Liver (tissue), 9 donors: ENCODE results near the gene BSND. TPM values are rescaled to one million over a fixed set of nuclear protein-coding genes. Genes with fewer than 3 reads are reported as not detected.
A peak's percentile ranks its signal among the peaks of the same experiment; 100 is the strongest.

Experiments used
- DNase-seq: peaks from one replicate; pipeline ENCODE4 v3.0.0-alpha.2; 2017; ENCODE audit warnings: low spot score
- H3K27ac ChIP-seq, 2 donors: one replicate each; pipeline ENCODE4 v1.7.0; 2013; ENCODE audit warnings: inconsistent platforms in 2 of 2, low read length in 2 of 2, control low read depth in 1 of 2, low read depth in 1 of 2, mild to moderate bottlenecking in 1 of 2
- H3K27me3 ChIP-seq, 4 donors: one replicate each; pipeline versions ENCODE4 v1.6.1 to v1.7.0; 2013; ENCODE audit warnings: low read length in 3 of 4, inconsistent platforms in 1 of 4, mild to moderate bottlenecking in 1 of 4, moderate library complexity in 1 of 4; ENCODE audit not compliant: control insufficient read depth in 4 of 4, insufficient read depth in 4 of 4
- H3K36me3 ChIP-seq, 4 donors: one replicate each; pipeline versions ENCODE4 v1.6.1 to v1.7.0; 2013; ENCODE audit warnings: low read length in 3 of 4, mild to moderate bottlenecking in 3 of 4, low read depth in 1 of 4, moderate library complexity in 1 of 4; ENCODE audit not compliant: control insufficient read depth in 4 of 4, insufficient read depth in 3 of 4
- H3K4me1 ChIP-seq, 4 donors: one replicate each; pipeline versions ENCODE4 v1.6.1 to v1.7.0; 2013; ENCODE audit warnings: low read length in 3 of 4, mild to moderate bottlenecking in 3 of 4, moderate library complexity in 1 of 4; ENCODE audit not compliant: control insufficient read depth in 4 of 4, insufficient read depth in 4 of 4
- H3K4me3 ChIP-seq, 3 donors: one replicate each; pipeline versions ENCODE4 v1.6.1 to v1.7.0; 2013; ENCODE audit warnings: low read length in 3 of 3, control low read depth in 1 of 3, low read depth in 1 of 3, mild to moderate bottlenecking in 1 of 3
- H3K9ac ChIP-seq, 2 donors: one replicate each; pipeline ENCODE4 v1.7.0; 2013; ENCODE audit warnings: low read length in 2 of 2, mild to moderate bottlenecking in 2 of 2, moderate library complexity in 2 of 2, control low read depth in 1 of 2, low read depth in 1 of 2
- H3K9me3 ChIP-seq, 4 donors: one replicate each; pipeline versions ENCODE4 v1.6.1 to v1.7.0; 2013; ENCODE audit warnings: low read length in 3 of 4; ENCODE audit not compliant: control insufficient read depth in 4 of 4
- ATF3 ChIP-seq: IDR thresholded peaks from 2 replicates; pipeline ENCODE4 v1.6.1; 2016; ENCODE audit warnings: antibody characterized with exemption
- CTCF ChIP-seq: fragments of 150-350 bp; IDR thresholded peaks from 2 replicates; pipeline ENCODE4 v1.5.1; 2017; ENCODE audit warnings: improper control_type of control experiment, low read depth, low read length; ENCODE audit not compliant: missing input control
- EGR1 ChIP-seq, 2 donors: IDR thresholded peaks; 2 replicates each; pipeline ENCODE4 v1.6.1; 2016 to 2018; ENCODE audit warnings: antibody characterized with exemption in 2 of 2, low read depth in 2 of 2
- FOXA2 ChIP-seq: IDR thresholded peaks from 2 replicates; pipeline ENCODE4 v1.6.1; 2016; ENCODE audit warnings: antibody characterized with exemption
- GABPA ChIP-seq, 2 donors: IDR thresholded peaks in 1 of 2; conservative IDR thresholded peaks in 1 of 2; 2 replicates each; pipeline ENCODE4 v1.6.1; 2016; ENCODE audit warnings: antibody characterized with exemption in 2 of 2, mild to moderate bottlenecking in 1 of 2, moderate library complexity in 1 of 2
- HNF4A ChIP-seq, 2 donors: conservative IDR thresholded peaks; 2 replicates each; pipeline ENCODE4 v1.6.1; 2016; ENCODE audit warnings: antibody characterized with exemption in 2 of 2, mild to moderate bottlenecking in 2 of 2
- JUND ChIP-seq, 2 donors: IDR thresholded peaks; 2 replicates each; pipeline ENCODE4 v1.6.1; 2016; ENCODE audit warnings: antibody characterized with exemption in 2 of 2
- NR2F2 ChIP-seq: IDR thresholded peaks from 2 replicates; pipeline ENCODE4 v1.6.1; 2016; ENCODE audit warnings: antibody characterized with exemption
- RAD21 ChIP-seq, 2 donors: IDR thresholded peaks; 2 replicates each; pipeline ENCODE4 v1.6.1; 2016; ENCODE audit warnings: antibody characterized with exemption in 2 of 2, mild to moderate bottlenecking in 2 of 2
- REST ChIP-seq: IDR thresholded peaks from 2 replicates; pipeline ENCODE4 v1.6.1; 2016; ENCODE audit warnings: antibody characterized with exemption, mild to moderate bottlenecking
- RXRA ChIP-seq, 2 donors: IDR thresholded peaks; 2 replicates each; pipeline ENCODE4 v1.6.1; 2017 to 2018; ENCODE audit warnings: antibody characterized with exemption in 2 of 2, mild to moderate bottlenecking in 1 of 2
- SP1 ChIP-seq: IDR thresholded peaks from 2 replicates; pipeline ENCODE4 v1.6.1; 2018; ENCODE audit warnings: antibody characterized with exemption, mild to moderate bottlenecking
- ZBTB33 ChIP-seq: IDR thresholded peaks from 2 replicates; pipeline ENCODE4 v1.6.1; 2016; ENCODE audit warnings: antibody characterized with exemption
- WGBS: extraction: QIAGEN DNeasy Blood & Tissue Kit; methylation state at CpG from one replicate; pipeline ENCODE4 v1.1.7; 2013; 5-methylcytosine and 5-hydroxymethylcytosine counted together
- polyA plus RNA-seq, 2 donors: library from polyadenylated mRNA; stranded (reverse) in 1 of 2; unstranded in 1 of 2; fragments of 200-250 nt in 1 of 2; fragments of >200 nt in 1 of 2; fragmentation: Nextera tagmentation in 1 of 2; extraction: Ambion mirVana in 1 of 2; gene quantifications; one replicate each; pipeline versions ENCODE4 v1.2.1 to v1.2.3, GENCODE V29; 2013 to 2015
- total RNA-seq, 2 donors: library from RNA; depleted of rRNA; stranded (reverse); fragments of >200 nt; gene quantifications; one replicate each; pipeline ENCODE4 v1.2.3, GENCODE V29; 2014
- donor health status: healthy.
- donor health status: healthy.
- donor health status: healthy.
- donor health status: healthy.
- donor health status: healthy.

BSND gene
- total and polyA plus RNA-seq, 4 donors, result 0.14 TPM; not detected in 3

GRCh38 chr1:55035904-55036303 is 37.2 kb downstream of the BSND start (continued):
- TF ChIP-seq CTCF, result peak; percentile 38
- peak in 1 of 2 donors; percentile 31 for TF ChIP-seq JUND (IDR thresholded peaks at IDR 0.05)
- TF ChIP-seq ZBTB33, result no peak
- peak; percentile 27 for TF ChIP-seq NR2F2
- TF ChIP-seq GABPA (IDR thresholded peaks at IDR 0.05 in 1 of 2, conservative IDR thresholded peaks at IDR 0.05 in 1 of 2), result no peak

GRCh38 chr1:55037733-55038551 is 39.2 kb downstream of the BSND start:
- Histone ChIP-seq H3K27me3 (no peaks in the 10 kb centered on the region), H3K4me3 (no peak overlapping the region), H3K27ac (no peak overlapping the region), H3K9me3 (no peaks in the 10 kb centered on the region), H3K4me1 (peaks cover 8 to 70% (median 56%) of the 10 kb centered on the region in 4 donors), H3K9ac (no peak overlapping the region), H3K36me3 (no peaks in the 10 kb centered on the region)
- 75% methylated on average over 8 of the region's 8 CpGs for WGBS
- no peak for DNase-seq
- TF ChIP-seq REST (peak; percentile 16), NR2F2 (no peak)

- Histone ChIP-seq H3K27me3 (no peaks in the 10 kb centered on the region), H3K4me1 (peaks cover 8 to 70% (median 56%) of the 10 kb centered on the region in 4 donors), H3K4me3 (no peak overlapping the region), H3K9ac (no peak overlapping the region), H3K36me3 (no peaks in the 10 kb centered on the region), H3K9me3 (no peaks in the 10 kb centered on the region), H3K27ac (no peak overlapping the region)
- no peak for DNase-seq
- WGBS, result 66% methylated on average over 3 of the region's 3 CpGs
- TF ChIP-seq FOXA2, result no peak
- no peak for TF ChIP-seq RAD21 (IDR thresholded peaks at IDR 0.05)
- TF ChIP-seq SP1, result peak; percentile 53
- TF ChIP-seq REST, result peak; percentile 3
- TF ChIP-seq JUND (IDR thresholded peaks at IDR 0.05), result no peak
- peak; percentile 50 to 66 for TF ChIP-seq HNF4A (conservative IDR thresholded peaks at IDR 0.05)
- no peak for TF ChIP-seq RXRA (IDR thresholded peaks at IDR 0.05)
- TF ChIP-seq NR2F2, result no peak
- TF ChIP-seq GABPA (IDR thresholded peaks at IDR 0.05 in 1 of 2, conservative IDR thresholded peaks at IDR 0.05 in 1 of 2), result no peak
- TF ChIP-seq ZBTB33, result no peak
- no peak for TF ChIP-seq ATF3
- no peak for TF ChIP-seq EGR1 (IDR thresholded peaks at IDR 0.05; ENCODE audit: low read depth in 2 of 2)
These were observed 39.8 kb downstream of the BSND start for GRCh38 chr1:55038552-55038838.
